HEK293T (cell line): ENCODE results near the gene ATP11A.

ENCODE experiments used
- CTCF ChIA-PET: fragments of 350-600 bp; formaldehyde crosslinking; extraction: SDS; loops from one replicate; lab custom pipeline; 2021; ENCODE audit warnings: antibody characterized with exemption, inconsistent platforms; lab: Yijun Ruan, JAX
- POLR2A ChIA-PET: fragments of 350-600 bp; formaldehyde crosslinking; extraction: SDS; loops from one replicate; lab custom pipeline; 2020; ENCODE audit warnings: antibody characterized with exemption, inconsistent platforms; lab: Yijun Ruan, JAX
- DNase-seq: peaks from one replicate; pipeline ENCODE4 v3.0.0; 2012; ENCODE audit warnings: mixed read lengths; ENCODE audit errors: extremely low spot score
- ARNT ChIP-seq: fragments of 450-650 bp; IDR thresholded peaks from 2 replicates; pipeline ENCODE4 v1.6.1; 2017; ENCODE audit warnings: mild to moderate bottlenecking
- BHLHE40 ChIP-seq: fragments of 450-650 bp; IDR thresholded peaks from 2 replicates; pipeline ENCODE4 v1.6.1; 2016; ENCODE audit warnings: mild to moderate bottlenecking, moderate library complexity, borderline replicate concordance
- CTBP1 ChIP-seq: fragments of 450-650 bp; IDR thresholded peaks from 2 replicates; pipeline ENCODE4 v1.6.1; 2016; ENCODE audit warnings: borderline replicate concordance
- ELF4 ChIP-seq: fragments of 450-650 bp; IDR thresholded peaks from 2 replicates; pipeline ENCODE4 v1.6.1; 2017; ENCODE audit warnings: antibody characterized with exemption
- FOXA1 ChIP-seq: fragments of 450-650 bp; IDR thresholded peaks from 2 replicates; pipeline ENCODE4 v1.6.1; 2016; ENCODE audit warnings: mild to moderate bottlenecking
- FOXK2 ChIP-seq: fragments of 450-650 bp; IDR thresholded peaks from 2 replicates; pipeline ENCODE4 v1.6.1; 2016; ENCODE audit warnings: mild to moderate bottlenecking
- FOXM1 ChIP-seq: fragments of 450-650 bp; IDR thresholded peaks from 2 replicates; pipeline ENCODE4 v1.6.1; 2017; ENCODE audit warnings: mild to moderate bottlenecking, borderline replicate concordance
- HDGF ChIP-seq: fragments of 450-650 bp; IDR thresholded peaks from 2 replicates; pipeline ENCODE4 v1.6.1; 2017; ENCODE audit warnings: antibody characterized with exemption, borderline replicate concordance
- L3MBTL2 ChIP-seq: fragments of 450-650 bp; conservative IDR thresholded peaks from 2 replicates; pipeline ENCODE4 v1.6.1; 2016; ENCODE audit warnings: mild to moderate bottlenecking
- LEF1 ChIP-seq: fragments of 450-650 bp; IDR thresholded peaks from 2 replicates; pipeline ENCODE4 v1.6.1; 2017; ENCODE audit warnings: mild to moderate bottlenecking, borderline replicate concordance
- NFRKB ChIP-seq: fragments of 450-650 bp; IDR thresholded peaks from 2 replicates; pipeline ENCODE4 v1.6.1; 2016; ENCODE audit warnings: mild to moderate bottlenecking, moderate library complexity
- SP1 ChIP-seq: fragments of 450-650 bp; IDR thresholded peaks from 2 replicates; pipeline ENCODE4 v1.6.1; 2017
- SUZ12 ChIP-seq: fragments of 450-650 bp; IDR thresholded peaks from 2 replicates; pipeline ENCODE4 v1.6.1; 2016; ENCODE audit warnings: mild to moderate bottlenecking
- TARDBP ChIP-seq: fragments of 450-650 bp; IDR thresholded peaks from 2 replicates; pipeline ENCODE4 v1.6.1; 2016
- ZNF384 ChIP-seq: fragments of 450-650 bp; IDR thresholded peaks from 2 replicates; pipeline ENCODE4 v1.6.1; 2016
- TF ChIP-seq, protein P1 (sequence below): fragments of 450-650 bp; IDR thresholded peaks from 2 replicates; pipeline ENCODE4 v1.6.1; 2016

The ATP11A gene

DNA sequence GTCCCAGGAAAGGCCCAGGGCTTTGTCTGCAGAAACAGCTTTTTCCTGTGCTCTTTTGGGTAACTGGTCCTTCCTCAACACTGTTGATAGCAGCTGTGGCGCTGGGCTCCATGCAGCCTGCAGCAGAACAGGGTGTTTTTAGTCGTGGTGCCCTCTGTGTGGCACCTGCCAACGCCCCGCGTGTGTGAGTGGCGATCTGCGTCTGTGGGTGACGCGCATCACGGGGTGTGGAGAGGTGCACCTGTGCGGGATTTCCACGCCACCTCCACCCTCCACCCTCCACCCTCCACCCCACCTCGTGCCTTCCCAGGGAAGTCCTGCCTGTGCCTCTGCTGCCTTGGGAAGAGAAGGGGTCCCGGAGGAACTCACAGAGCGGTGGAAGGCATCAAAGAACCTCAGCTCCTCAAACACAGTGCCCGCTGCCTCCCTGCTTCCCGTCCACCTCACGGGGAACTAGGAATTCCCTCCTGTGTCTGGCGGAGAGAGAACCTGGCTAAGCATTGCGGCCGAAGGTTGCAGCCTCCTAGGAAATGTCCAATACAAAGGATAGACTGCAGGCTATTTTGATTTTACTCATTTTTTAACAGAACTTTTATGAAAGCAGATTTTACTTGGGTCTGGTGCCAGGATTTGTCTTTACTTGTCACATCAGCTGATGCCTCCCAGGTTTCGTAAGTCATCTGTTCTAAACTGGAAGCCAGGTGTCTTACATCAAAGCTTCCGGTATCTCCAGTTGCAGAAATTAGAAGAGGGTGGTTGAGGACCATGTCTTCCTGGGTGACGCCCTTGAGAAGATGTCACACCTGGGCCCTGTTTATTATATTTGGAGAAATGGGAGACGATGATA is 84.0 kb downstream of the ATP11A start:
- DNase-seq: no peak
- CTCF ChIA-PET: no interaction called here
- TF ChIP-seq NFRKB: no peak
- TF ChIP-seq TARDBP: no peak
- TF ChIP-seq LEF1: no peak
- no peak for TF ChIP-seq ZNF384
- POLR2A ChIA-PET: no interaction called here

DNA sequence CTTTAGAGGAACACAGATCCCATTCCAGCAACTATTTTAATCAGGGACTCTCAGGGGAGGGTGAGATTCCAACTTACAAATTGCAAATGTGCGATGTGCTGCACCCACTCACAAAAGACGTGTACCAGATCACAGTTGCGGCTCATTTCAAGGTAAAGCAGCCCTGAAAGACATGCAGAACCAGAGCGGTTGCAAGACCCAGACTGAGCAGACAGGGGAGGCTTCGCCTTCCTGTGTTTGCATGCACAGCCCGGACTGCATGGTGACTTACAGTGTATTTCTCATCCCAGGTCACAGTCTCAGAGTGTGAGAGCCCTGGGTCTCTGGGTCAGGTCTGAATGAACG is 84.6 kb downstream of the ATP11A start:
- TF ChIP-seq BHLHE40: no peak
- TF ChIP-seq SUZ12: no peak
- no peak for TF ChIP-seq L3MBTL2
- TF ChIP-seq, protein P1, sequence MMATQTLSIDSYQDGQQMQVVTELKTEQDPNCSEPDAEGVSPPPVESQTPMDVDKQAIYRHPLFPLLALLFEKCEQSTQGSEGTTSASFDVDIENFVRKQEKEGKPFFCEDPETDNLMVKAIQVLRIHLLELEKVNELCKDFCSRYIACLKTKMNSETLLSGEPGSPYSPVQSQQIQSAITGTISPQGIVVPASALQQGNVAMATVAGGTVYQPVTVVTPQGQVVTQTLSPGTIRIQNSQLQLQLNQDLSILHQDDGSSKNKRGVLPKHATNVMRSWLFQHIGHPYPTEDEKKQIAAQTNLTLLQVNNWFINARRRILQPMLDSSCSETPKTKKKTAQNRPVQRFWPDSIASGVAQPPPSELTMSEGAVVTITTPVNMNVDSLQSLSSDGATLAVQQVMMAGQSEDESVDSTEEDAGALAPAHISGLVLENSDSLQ: no peak
- ChIA-PET CTCF (no interaction called here), POLR2A (no interaction called here)
- no peak for DNase-seq

DNA sequence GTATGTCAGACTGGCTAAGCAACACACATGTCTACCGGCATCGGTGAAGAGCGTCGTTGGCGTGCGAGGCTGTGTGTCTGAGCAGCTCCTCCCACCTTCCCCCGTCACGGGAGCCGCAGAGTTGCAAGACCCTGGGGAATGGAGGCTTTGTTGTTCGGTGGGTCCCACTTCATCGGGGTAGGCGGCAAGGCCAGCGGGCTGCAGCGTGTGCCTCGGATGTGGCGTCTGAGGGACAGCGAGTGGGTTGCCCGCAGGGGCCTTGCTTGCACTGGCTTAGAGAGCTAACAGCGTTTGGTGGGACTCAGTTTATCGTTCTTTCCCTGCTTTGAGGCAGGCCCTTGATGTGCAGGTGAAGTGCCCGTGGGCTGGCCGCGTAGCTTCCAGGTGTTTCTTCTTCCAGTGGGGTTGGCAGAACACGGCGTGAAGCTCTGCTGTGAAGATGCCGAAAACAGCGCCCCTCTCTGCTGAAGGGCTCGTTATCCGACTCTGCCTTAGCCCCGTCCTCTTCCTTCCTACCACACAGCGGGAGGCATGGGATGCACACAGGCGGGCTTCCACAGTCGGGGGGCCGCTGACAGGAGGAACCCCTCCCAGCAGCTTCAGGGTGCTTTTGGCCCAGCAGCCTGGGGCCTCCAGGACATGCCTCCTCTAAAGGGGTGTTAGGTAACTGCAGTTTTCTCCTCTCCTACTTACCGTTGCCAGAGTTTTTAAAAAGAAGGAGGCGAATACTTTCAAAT is 85.2 kb downstream of the ATP11A start:
- ChIA-PET POLR2A (no interaction called here), CTCF (no interaction called here)
- DNase-seq: no peak
- no peak for TF ChIP-seq SUZ12
- TF ChIP-seq FOXM1: no peak
- no peak for TF ChIP-seq FOXA1
- TF ChIP-seq NFRKB: no peak
- no peak for TF ChIP-seq ARNT
- TF ChIP-seq CTBP1: no peak
- TF ChIP-seq ELF4: no peak
- TF ChIP-seq LEF1: no peak
- TF ChIP-seq BHLHE40: no peak
- no peak for TF ChIP-seq HDGF
- TF ChIP-seq SP1: no peak
- TF ChIP-seq, protein P1: no peak
- no peak for TF ChIP-seq L3MBTL2
- TF ChIP-seq ZNF384: no peak
- TF ChIP-seq FOXK2: no peak
- no peak for TF ChIP-seq TARDBP

DNA sequence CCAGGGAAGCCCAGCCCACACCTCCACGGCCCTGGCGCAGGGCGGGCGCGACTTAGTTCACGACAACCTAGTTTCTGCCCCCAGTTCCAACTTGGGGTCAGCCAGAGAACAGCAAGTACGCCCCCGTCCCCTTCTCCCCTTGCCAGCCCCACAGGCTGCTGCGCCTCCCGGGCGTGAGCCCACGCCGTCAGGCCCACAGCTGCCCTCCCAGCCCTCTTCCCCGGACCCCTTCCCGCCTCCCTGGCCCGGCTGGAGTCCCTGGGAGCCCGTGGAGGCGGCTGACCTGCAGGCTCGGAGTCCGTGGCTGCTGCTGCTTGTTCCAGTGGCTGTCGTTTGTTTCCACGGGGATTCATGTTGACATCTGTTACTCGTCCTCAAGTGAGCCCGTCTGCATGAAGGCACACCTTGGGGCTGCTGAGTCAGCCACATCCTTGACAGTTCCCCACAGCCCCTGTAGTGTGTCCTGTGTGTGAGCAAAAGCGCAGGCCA is 86.0 kb downstream of the ATP11A start:
- no peak for DNase-seq
- ChIA-PET CTCF (no interaction called here), POLR2A (no interaction called here)
- TF ChIP-seq LEF1 (no peak), ARNT (no peak), CTBP1 (no peak), NFRKB (no peak), TARDBP (no peak), BHLHE40 (no peak)

DNA sequence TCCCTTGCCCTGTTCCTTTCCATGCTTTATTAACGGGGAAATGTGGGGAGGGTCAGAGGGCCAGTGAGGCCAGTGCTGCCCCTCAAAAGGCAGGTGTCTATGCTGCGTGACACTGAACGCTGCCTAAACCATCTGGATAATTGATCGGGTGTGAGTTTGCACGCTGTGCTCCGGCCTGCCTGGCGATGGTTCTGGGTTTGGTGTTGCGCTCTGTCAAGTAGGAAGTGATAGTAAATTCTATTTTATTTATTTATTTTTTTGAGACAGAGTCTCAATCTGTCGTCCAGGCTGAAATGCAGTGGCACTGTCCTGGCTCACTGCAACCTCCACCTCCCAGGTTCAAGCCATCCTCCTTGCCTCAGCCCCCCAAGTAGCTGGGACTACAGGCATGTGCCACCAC is 86.5 kb downstream of the ATP11A start:
- DNase-seq: no peak
- TF ChIP-seq LEF1: no peak
- TF ChIP-seq ARNT: no peak
- TF ChIP-seq SUZ12: no peak
- no peak for TF ChIP-seq ZNF384
- no peak for TF ChIP-seq CTBP1
- TF ChIP-seq FOXA1: no peak
- TF ChIP-seq BHLHE40: no peak
- no peak for TF ChIP-seq TARDBP
- TF ChIP-seq HDGF: no peak
- TF ChIP-seq ELF4: no peak
- no peak for TF ChIP-seq FOXK2
- TF ChIP-seq NFRKB: no peak
- TF ChIP-seq FOXM1: no peak
- TF ChIP-seq, protein P1: no peak
- no peak for TF ChIP-seq SP1
- no peak for TF ChIP-seq L3MBTL2
- ChIA-PET POLR2A (no interaction called here), CTCF (no interaction called here)

DNA sequence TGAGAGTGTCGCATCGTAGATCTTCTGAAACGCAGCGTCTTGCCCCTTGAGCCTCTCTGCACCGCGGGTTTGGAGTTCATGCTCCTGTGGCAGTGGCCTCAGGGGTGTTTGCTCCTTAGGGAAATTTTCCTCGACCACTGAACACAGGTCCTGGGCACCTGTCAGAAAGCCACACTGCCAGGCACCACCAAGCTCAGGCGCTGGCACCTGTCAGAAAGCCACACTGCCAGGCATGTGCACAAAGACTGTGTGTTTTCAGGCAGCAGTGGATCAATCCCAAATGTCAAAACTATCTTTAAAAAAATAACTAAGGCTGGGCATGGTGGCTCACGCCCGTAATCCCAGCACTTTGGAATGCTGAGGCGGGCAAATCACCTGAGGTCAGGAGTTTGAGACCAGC is 87.1 kb downstream of the ATP11A start:
- ChIA-PET POLR2A (no interaction called here), CTCF (no interaction called here)
- no peak for DNase-seq
- TF ChIP-seq SUZ12 (no peak), CTBP1 (no peak), ELF4 (no peak), ZNF384 (no peak), FOXK2 (no peak), NFRKB (no peak), LEF1 (no peak), HDGF (no peak), ARNT (no peak), BHLHE40 (no peak), FOXA1 (no peak)
- TF ChIP-seq, protein P1: no peak
